Spleen (tissue), 11 donors: ENCODE data around the gene SLC47A1. TPM values are rescaled to one million over a fixed set of nuclear protein-coding genes. Genes with fewer than 3 reads are reported as not detected.
A peak's percentile ranks its signal among the peaks of the same experiment; 100 is the strongest.

ENCODE experiments used
- DNase-seq: peaks from one replicate; pipeline ENCODE4 v3.0.0-alpha.2; 2020
- H3K27ac ChIP-seq, 8 donors: fragments of 200-600 bp; sonication (generic) in 7 of 8; 1 replicate in 4 of 8; 2 replicates in 4 of 8; pipeline versions ENCODE4 v1.5.0 to v1.8.0; 2016 to 2021; ENCODE audit warnings: inconsistent platforms in 4 of 8, mild to moderate bottlenecking in 4 of 8, moderate library complexity in 1 of 8
- H3K27me3 ChIP-seq, 7 donors: fragments of 200-600 bp; sonication (generic) in 6 of 7; replicated peaks in 1 of 7; 1 replicate in 4 of 7; 2 replicates in 3 of 7; pipeline versions ENCODE4 v1.5.0 to v1.8.0; 2016 to 2021; ENCODE audit warnings: inconsistent platforms in 3 of 7, mild to moderate bottlenecking in 1 of 7
- H3K36me3 ChIP-seq, 6 donors: fragments of 200-600 bp; sonication (generic) in 5 of 6; 1 replicate in 4 of 6; 2 replicates in 2 of 6; pipeline versions ENCODE4 v1.5.0 to v1.8.0; 2016 to 2021; ENCODE audit warnings: inconsistent platforms in 2 of 6
- H3K4me1 ChIP-seq, 6 donors: fragments of 200-600 bp; sonication (generic) in 5 of 6; 1 replicate in 3 of 6; 2 replicates in 3 of 6; pipeline versions ENCODE4 v1.5.0 to v1.8.0; 2016 to 2021; ENCODE audit warnings: inconsistent platforms in 3 of 6
- H3K4me3 ChIP-seq, 8 donors: fragments of 200-600 bp; sonication (generic) in 7 of 8; 1 replicate in 4 of 8; 2 replicates in 4 of 8; pipeline versions ENCODE4 v1.5.0 to v1.8.0; 2016 to 2021; ENCODE audit warnings: inconsistent platforms in 4 of 8, mild to moderate bottlenecking in 4 of 8, moderate library complexity in 2 of 8
- H3K9me3 ChIP-seq, 8 donors: fragments of 200-600 bp; sonication (generic) in 7 of 8; 1 replicate in 4 of 8; 2 replicates in 4 of 8; pipeline versions ENCODE4 v1.5.0 to v1.8.0; 2016 to 2021; ENCODE audit warnings: inconsistent platforms in 4 of 8
- POLR2A ChIP-seq, 3 donors: fragments of 450-650 bp; IDR thresholded peaks; one replicate each; pipeline ENCODE4 v1.5.1; 2017; ENCODE audit warnings: antibody characterized with exemption in 3 of 3, mild to moderate bottlenecking in 1 of 3
- POLR2AphosphoS5 ChIP-seq, 3 donors: sonication (generic); formaldehyde crosslinking; IDR thresholded peaks; one replicate each; pipeline ENCODE4 v1.5.1; 2017; ENCODE audit warnings: antibody characterized with exemption in 3 of 3
- WGBS, 5 donors: extraction: QIAGEN DNeasy Blood & Tissue Kit in 3 of 5; methylation state at CpG; one replicate each; pipeline versions ENCODE4 v1.1.5 to v1.1.7; 2013 to 2018; 5-methylcytosine and 5-hydroxymethylcytosine counted together
- intact Hi-C: fragments of 100-400 bp; cut with DNase I; formaldehyde crosslinking; loops from one replicate; pipeline ENCODE4 v1.15.0; 2023; ENCODE audit warnings: low total_unique reads
- polyA plus RNA-seq, 3 donors: library from polyadenylated mRNA; stranded (reverse); fragments of 200-250 nt; gene quantifications; one replicate each; pipeline ENCODE4 v1.2.1, GENCODE V29; 2013
- total RNA-seq, 7 donors: library from RNA; depleted of rRNA in 3 of 7; stranded (reverse); fragments of >200 nt in 3 of 7; fragmentation: NEBNext Ultra II Directional in 4 of 7; extraction: Animal tissue kit (Norgen Biotek cat#: 25700) in 4 of 7; gene quantifications; one replicate each; pipeline versions ENCODE4 v1.1.0 to v1.2.1, GENCODE V29; 2016 to 2021
- TF ChIP-seq, protein P1 (sequence below), 11 experiments: fragments of 200-600 bp in 7 of 11; fragments of 450-650 bp in 4 of 11; sonication (generic) in 4 of 11; IDR thresholded peaks in 8 of 11; conservative IDR thresholded peaks in 3 of 11; 1 replicate in 7 of 11; 2 replicates in 4 of 11; pipeline versions ENCODE4 v1.4.0 to v1.8.0; 2016 to 2021; ENCODE audit warnings: antibody characterized with exemption in 11 of 11, inconsistent platforms in 4 of 11, mild to moderate bottlenecking in 1 of 11
- donor health status: healthy with polysubstance abuse.
- donor health status: DM: no; HTN: no; CAD: no; lungs with moderate emphysema.
- donor health status: DM: no; HTN: no; CAD: no.
- donor health status: Bipolar disorder and iron deficiency.
- donor health status: healthy.
- donor health status: DM: no; HTN: no; CAD: no.
- donor health status: DM: yes; HTN: yes; CAD: no.

The SLC47A1 gene
- total and polyA plus RNA-seq, 10 donors: 1.2 to 23.0 (median 5.6) TPM

GRCh38 chr17:19534562-19535149, 1.0 kb downstream of the SLC47A1 start:
- TF ChIP-seq, protein P1, sequence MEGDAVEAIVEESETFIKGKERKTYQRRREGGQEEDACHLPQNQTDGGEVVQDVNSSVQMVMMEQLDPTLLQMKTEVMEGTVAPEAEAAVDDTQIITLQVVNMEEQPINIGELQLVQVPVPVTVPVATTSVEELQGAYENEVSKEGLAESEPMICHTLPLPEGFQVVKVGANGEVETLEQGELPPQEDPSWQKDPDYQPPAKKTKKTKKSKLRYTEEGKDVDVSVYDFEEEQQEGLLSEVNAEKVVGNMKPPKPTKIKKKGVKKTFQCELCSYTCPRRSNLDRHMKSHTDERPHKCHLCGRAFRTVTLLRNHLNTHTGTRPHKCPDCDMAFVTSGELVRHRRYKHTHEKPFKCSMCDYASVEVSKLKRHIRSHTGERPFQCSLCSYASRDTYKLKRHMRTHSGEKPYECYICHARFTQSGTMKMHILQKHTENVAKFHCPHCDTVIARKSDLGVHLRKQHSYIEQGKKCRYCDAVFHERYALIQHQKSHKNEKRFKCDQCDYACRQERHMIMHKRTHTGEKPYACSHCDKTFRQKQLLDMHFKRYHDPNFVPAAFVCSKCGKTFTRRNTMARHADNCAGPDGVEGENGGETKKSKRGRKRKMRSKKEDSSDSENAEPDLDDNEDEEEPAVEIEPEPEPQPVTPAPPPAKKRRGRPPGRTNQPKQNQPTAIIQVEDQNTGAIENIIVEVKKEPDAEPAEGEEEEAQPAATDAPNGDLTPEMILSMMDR (IDR thresholded peaks at IDR 0.05 in 8 of 11, conservative IDR thresholded peaks at IDR 0.05 in 3 of 11): no peak
- TF ChIP-seq POLR2A (IDR thresholded peaks at IDR 0.05) (no peak), POLR2AphosphoS5 (IDR thresholded peaks at IDR 0.05) (no peak)
- peaks cover 8 to 35% (median 22%) of the 10 kb centered on the region in 6 donors for H3K4me1 ChIP-seq
- H3K9me3 ChIP-seq: no peaks in the 10 kb centered on the region
- H3K27ac ChIP-seq: no peak overlapping the region
- WGBS, 5 donors: 35 to 44% (median 36%) methylated on average over 19 of the region's 19 CpGs
- no peak for DNase-seq
- peaks cover 0 to 44% (median 21%) of the 10 kb centered on the region in 7 donors for H3K27me3 ChIP-seq
- no peaks in the 10 kb centered on the region for H3K36me3 ChIP-seq
- H3K4me3 ChIP-seq: peak overlapping the region in 7 of 8 donors; percentile 52 to 81 (median 60)
- intact Hi-C loops: no loop called here

DNA sequence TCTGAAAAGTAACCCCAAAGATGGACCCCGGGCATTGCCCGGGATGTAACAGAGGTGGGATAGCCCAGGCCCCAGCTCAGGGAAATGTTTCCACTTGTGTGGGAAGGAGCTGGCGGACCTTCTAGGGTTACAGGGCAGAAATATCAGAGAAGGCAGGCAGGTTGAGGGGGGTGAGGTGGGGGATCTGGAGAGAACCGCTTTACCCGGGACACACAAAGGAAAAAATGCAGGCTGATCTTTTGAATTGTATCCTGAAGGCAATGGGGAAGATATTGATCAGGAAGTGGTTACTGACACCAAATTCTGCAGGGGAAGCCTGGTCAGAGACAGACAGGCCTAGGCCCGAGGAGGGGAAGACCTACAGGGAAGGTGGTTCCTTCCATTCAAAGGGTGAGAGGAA, 3.5 kb downstream of the SLC47A1 start:
- Histone ChIP-seq H3K9me3 (no peaks in the 10 kb centered on the region), H3K36me3 (no peaks in the 10 kb centered on the region), H3K4me3 (no peak overlapping the region), H3K4me1 (peaks cover 8 to 33% (median 22%) of the 10 kb centered on the region in 6 donors), H3K27ac (no peak overlapping the region), H3K27me3 (peaks cover 0 to 40% (median 21%) of the 10 kb centered on the region in 7 donors)
- 72 to 92% (median 85%) methylated on average over 6 of the region's 6 CpGs for WGBS, 5 donors
- no peak for TF ChIP-seq POLR2AphosphoS5 (IDR thresholded peaks at IDR 0.05)
- no peak for DNase-seq
- intact Hi-C loops: no loop called here

DNA sequence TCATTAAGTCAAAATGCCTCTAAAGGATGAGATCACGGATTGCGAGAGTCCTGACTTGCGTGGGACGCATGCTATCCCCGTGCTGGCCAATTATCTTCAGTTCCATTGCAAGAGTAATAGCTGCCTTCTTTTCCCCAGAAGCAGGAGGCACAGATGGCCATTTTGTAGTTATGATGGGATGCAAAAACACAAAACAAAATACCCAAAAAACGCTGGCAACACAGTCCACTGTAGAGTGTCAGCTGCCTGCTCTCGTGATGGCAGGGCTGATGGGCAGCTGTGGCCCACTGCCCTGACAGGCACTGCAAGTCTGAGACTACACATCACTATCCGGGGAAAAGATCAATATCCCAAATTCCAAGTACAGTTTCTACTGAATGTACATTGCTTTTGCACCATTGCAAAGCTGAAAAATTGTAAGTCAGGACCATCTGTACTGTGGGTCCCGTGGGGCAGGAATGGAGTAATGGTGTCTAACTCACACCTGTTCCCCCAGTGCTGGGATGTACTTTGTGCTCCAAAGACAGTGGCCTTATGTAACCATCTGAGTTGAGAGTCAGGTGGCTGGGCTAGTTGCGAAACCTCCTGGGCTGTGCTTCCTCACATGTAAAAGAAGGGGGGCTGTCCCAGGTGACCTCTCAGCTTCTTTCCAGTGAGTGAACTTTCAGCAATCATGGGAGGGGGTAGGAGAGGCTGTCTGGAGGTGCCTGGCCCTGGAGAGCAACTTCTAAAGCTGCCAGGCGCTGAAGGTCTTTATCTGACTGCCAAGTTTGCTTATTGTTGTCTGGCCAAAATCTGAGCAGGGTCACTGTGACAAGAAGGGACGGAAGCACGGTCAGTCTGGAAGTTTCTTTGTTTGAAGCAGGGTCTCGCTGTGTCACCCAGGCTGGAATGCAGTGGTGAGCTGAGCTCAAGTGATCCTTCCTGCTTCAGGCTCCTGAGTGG, 4.7 kb downstream of the SLC47A1 start:
- Histone ChIP-seq H3K27me3 (peaks cover 0 to 27% (median 16%) of the 10 kb centered on the region in 7 donors), H3K9me3 (no peaks in the 10 kb centered on the region), H3K27ac (no peak overlapping the region), H3K36me3 (no peaks in the 10 kb centered on the region), H3K4me3 (no peak overlapping the region), H3K4me1 (peaks cover 6 to 25% (median 16%) of the 10 kb centered on the region in 6 donors)
- intact Hi-C loops: no loop called here
- DNase-seq: no peak
- WGBS, 5 donors: 76 to 87% (median 83%) methylated on average over 13 to 14 of the region's 14 CpGs
- TF ChIP-seq, protein P1 (IDR thresholded peaks at IDR 0.05 in 8 of 11, conservative IDR thresholded peaks at IDR 0.05 in 3 of 11): no peak
- TF ChIP-seq POLR2A (IDR thresholded peaks at IDR 0.05): no peak
- TF ChIP-seq POLR2AphosphoS5 (IDR thresholded peaks at IDR 0.05): no peak

DNA sequence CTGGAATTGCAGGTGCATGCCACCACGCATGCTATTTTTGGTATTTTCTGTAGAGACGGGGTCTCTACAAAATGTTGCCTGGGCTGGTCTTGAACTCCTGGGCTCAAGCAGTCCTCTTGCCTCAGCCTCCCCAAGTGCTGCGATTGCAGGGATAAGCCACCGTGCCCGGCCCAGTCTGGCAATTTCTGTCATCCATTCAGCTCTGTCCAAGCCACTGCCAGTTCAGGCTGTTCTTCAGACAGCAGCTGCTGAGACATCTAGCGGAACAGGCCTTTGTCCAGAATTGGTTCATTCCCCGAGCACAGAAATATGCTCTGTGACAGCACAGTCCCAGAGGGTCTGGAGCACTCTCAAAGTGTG, 5.4 kb downstream of the SLC47A1 start:
- no peaks in the 10 kb centered on the region for H3K9me3 ChIP-seq
- H3K27ac ChIP-seq: no peak overlapping the region
- WGBS, 5 donors: 81 to 89% (median 87%) methylated on average over 6 to 7 of the region's 7 CpGs
- H3K36me3 ChIP-seq: no peaks in the 10 kb centered on the region
- TF ChIP-seq POLR2A (IDR thresholded peaks at IDR 0.05) (no peak), POLR2AphosphoS5 (IDR thresholded peaks at IDR 0.05) (no peak)
- TF ChIP-seq, protein P1 (IDR thresholded peaks at IDR 0.05 in 8 of 11, conservative IDR thresholded peaks at IDR 0.05 in 3 of 11): no peak
- DNase-seq: no peak
- H3K27me3 ChIP-seq: peaks cover 0 to 21% (median 10%) of the 10 kb centered on the region in 7 donors
- H3K4me3 ChIP-seq: no peak overlapping the region
- intact Hi-C loops: no loop called here
- H3K4me1 ChIP-seq: peaks cover under 1 to 21% (median 10%) of the 10 kb centered on the region in 6 donors
